Right atrium auricular region (tissue), 2 donors: ENCODE measurements around the gene PRKCA. TPM values are rescaled to one million over a fixed set of nuclear protein-coding genes. Genes with fewer than 3 reads are reported as not detected.
"Not testable (repeated sequence)": the region's sequence is repeated elsewhere in the genome, so short reads cannot be mapped to it uniquely, and the experiment has no call there.

Source experiments
- DNase-seq: peaks from one replicate; pipeline ENCODE4 v3.0.0-alpha.2; 2019; ENCODE audit warnings: low spot score
- H3K27ac ChIP-seq, 2 donors: fragments of 200-600 bp; sonication (generic); 1 replicate in 1 of 2; 2 replicates in 1 of 2; pipeline ENCODE4 v1.5.1; 2016 to 2019
- H3K27me3 ChIP-seq, 2 donors: fragments of 200-600 bp; sonication (generic); one replicate each; pipeline versions ENCODE4 v1.5.1 to v1.6.0; 2017 to 2019
- H3K36me3 ChIP-seq: fragments of 200-600 bp; sonication (generic); one replicate; pipeline ENCODE4 v1.5.1; 2016
- H3K4me1 ChIP-seq, 2 donors: fragments of 200-600 bp; sonication (generic); one replicate each; pipeline versions ENCODE4 v1.5.1 to v1.6.0; 2017 to 2019
- H3K4me3 ChIP-seq, 2 donors: fragments of 200-600 bp; sonication (generic); 1 replicate in 1 of 2; 2 replicates in 1 of 2; pipeline ENCODE4 v1.5.1; 2017 to 2019; ENCODE audit warnings: mild to moderate bottlenecking in 1 of 2, moderate library complexity in 1 of 2
- H3K9me3 ChIP-seq, 2 donors: fragments of 200-600 bp; sonication (generic); one replicate each; pipeline ENCODE4 v1.5.1; 2019
- CTCF ChIP-seq, 2 donors: fragments of 200-600 bp; sonication (generic); IDR thresholded peaks; one replicate each; pipeline ENCODE4 v1.5.1; 2019; ENCODE audit warnings: antibody characterized with exemption in 2 of 2
- total RNA-seq, 2 donors: library from RNA; depleted of rRNA; stranded (reverse); fragments of >200 nt; gene quantifications; one replicate each; pipeline ENCODE4 v1.1.0, GENCODE V29; 2016

The PRKCA gene
- total RNA-seq, 2 donors from 2014 or later = 6.4 to 6.6 TPM

GRCh38 chr17:66712453-66712852 is 410.0 kb downstream of the PRKCA start:
- H3K9me3 ChIP-seq = no peaks in the 10 kb centered on the region
- peaks cover 0 to 20% of the 10 kb centered on the region in 2 donors for H3K4me1 ChIP-seq
- H3K27ac ChIP-seq = no peak overlapping the region
- DNase-seq = no peak
- no peak for TF ChIP-seq CTCF (IDR thresholded peaks at IDR 0.05)
- no peaks in the 10 kb centered on the region for H3K36me3 ChIP-seq
- H3K27me3 ChIP-seq = no peaks in the 10 kb centered on the region
- no peak overlapping the region for H3K4me3 ChIP-seq

- DNase-seq, H3K36me3 ChIP-seq, H3K4me3 ChIP-seq, H3K9me3 ChIP-seq, H3K27me3 ChIP-seq, H3K27ac ChIP-seq: not testable (repeated sequence)
- peaks cover 0 to 20% of the 10 kb centered on the region in 2 donors for H3K4me1 ChIP-seq
These were observed 410.7 kb downstream of the PRKCA start for GRCh38 chr17:66713021-66713532.

- H3K27me3 ChIP-seq = no peaks in the 10 kb centered on the region
- no peak overlapping the region for H3K4me3 ChIP-seq
- H3K4me1 ChIP-seq = peaks cover 0 to 20% of the 10 kb centered on the region in 2 donors
- no peak overlapping the region for H3K27ac ChIP-seq
- no peak for TF ChIP-seq CTCF (IDR thresholded peaks at IDR 0.05)
- no peaks in the 10 kb centered on the region for H3K9me3 ChIP-seq
- no peak for DNase-seq
- H3K36me3 ChIP-seq = no peaks in the 10 kb centered on the region
These were observed 411.2 kb downstream of the PRKCA start for GRCh38 chr17:66713533-66714042.

- H3K9me3 ChIP-seq = no peaks in the 10 kb centered on the region
- peaks cover 0 to 20% of the 10 kb centered on the region in 2 donors for H3K4me1 ChIP-seq
- no peaks in the 10 kb centered on the region for H3K27me3 ChIP-seq
- no peak overlapping the region for H3K4me3 ChIP-seq
- no peaks in the 10 kb centered on the region for H3K36me3 ChIP-seq
- no peak for TF ChIP-seq CTCF (IDR thresholded peaks at IDR 0.05)
- no peak overlapping the region for H3K27ac ChIP-seq
- peak; percentile 28 for DNase-seq
These were observed 411.9 kb downstream of the PRKCA start for GRCh38 chr17:66714046-66715023.

- no peak overlapping the region for H3K4me3 ChIP-seq
- H3K27ac ChIP-seq = no peak overlapping the region
- peaks cover 0 to 20% of the 10 kb centered on the region in 2 donors for H3K4me1 ChIP-seq
- no peaks in the 10 kb centered on the region for H3K27me3 ChIP-seq
- no peak for TF ChIP-seq CTCF (IDR thresholded peaks at IDR 0.05)
- no peak for DNase-seq
- no peaks in the 10 kb centered on the region for H3K36me3 ChIP-seq
- no peaks in the 10 kb centered on the region for H3K9me3 ChIP-seq
These were observed 412.8 kb downstream of the PRKCA start for GRCh38 chr17:66715076-66715675.

GRCh38 chr17:66715745-66716156 is 413.3 kb downstream of the PRKCA start:
- Histone ChIP-seq H3K9me3 (no peaks in the 10 kb centered on the region), H3K4me1 (peaks cover 0 to 20% of the 10 kb centered on the region in 2 donors), H3K27me3 (no peaks in the 10 kb centered on the region), H3K36me3 (no peaks in the 10 kb centered on the region), H3K4me3 (no peak overlapping the region), H3K27ac (no peak overlapping the region)
- DNase-seq = peak; percentile 32
- peak; percentile 16 to 78 for TF ChIP-seq CTCF (IDR thresholded peaks at IDR 0.05)
